Skeletal muscle tissue (tissue), 4 donors: ENCODE results near the gene THSD4. TPM values are rescaled to one million over a fixed set of nuclear protein-coding genes. Genes with fewer than 3 reads are reported as not detected.

ENCODE experiments used
- H3K27ac ChIP-seq: one replicate; pipeline ENCODE4 v1.7.0; 2013; ENCODE audit warnings: mild to moderate bottlenecking, low read depth, low read length, inconsistent platforms
- H3K27me3 ChIP-seq, 3 donors: one replicate each; pipeline ENCODE4 v1.7.0; 2013; ENCODE audit warnings: low read length in 3 of 3; ENCODE audit not compliant: control insufficient read depth in 3 of 3, insufficient read depth in 3 of 3
- H3K36me3 ChIP-seq, 3 donors: one replicate each; pipeline ENCODE4 v1.7.0; 2013; ENCODE audit warnings: low read length in 3 of 3; ENCODE audit not compliant: control insufficient read depth in 3 of 3, insufficient read depth in 3 of 3
- H3K4me1 ChIP-seq, 3 donors: one replicate each; pipeline ENCODE4 v1.7.0; 2013; ENCODE audit warnings: low read length in 3 of 3, mild to moderate bottlenecking in 3 of 3; ENCODE audit not compliant: control insufficient read depth in 3 of 3, insufficient read depth in 3 of 3
- H3K4me3 ChIP-seq, 3 donors: one replicate each; pipeline ENCODE4 v1.7.0; 2013; ENCODE audit warnings: low read length in 3 of 3
- H3K9ac ChIP-seq, 3 donors: one replicate each; pipeline ENCODE4 v1.7.0; 2013; ENCODE audit warnings: low read length in 3 of 3, mild to moderate bottlenecking in 3 of 3, moderate library complexity in 2 of 3, low read depth in 1 of 3
- H3K9me3 ChIP-seq, 3 donors: one replicate each; pipeline ENCODE4 v1.7.0; 2013; ENCODE audit warnings: low read length in 3 of 3; ENCODE audit not compliant: control insufficient read depth in 3 of 3
- total RNA-seq: library from RNA; depleted of rRNA; stranded (reverse); fragments of >200 nt; gene quantifications from one replicate; pipeline ENCODE4 v1.2.3, GENCODE V29; 2014
- donor health status: Osteomylitis.

Gene THSD4
- total RNA-seq, 1 donor from 2014 or later = 15.7 TPM

- Histone ChIP-seq H3K9ac (no peak overlapping the region), H3K9me3 (no peaks in the 10 kb centered on the region), H3K36me3 (no peaks in the 10 kb centered on the region), H3K27ac (no peak overlapping the region), H3K4me1 (no peaks in the 10 kb centered on the region), H3K27me3 (no peaks in the 10 kb centered on the region), H3K4me3 (no peak overlapping the region)
Observed at GRCh38 chr15:71344316-71344715, 229.0 kb downstream of the THSD4 start.

GRCh38 chr15:71345186-71345585 is 229.9 kb downstream of the THSD4 start:
- H3K4me1 ChIP-seq = no peaks in the 10 kb centered on the region
- H3K36me3 ChIP-seq = no peaks in the 10 kb centered on the region
- no peaks in the 10 kb centered on the region for H3K9me3 ChIP-seq
- H3K27ac ChIP-seq = no peak overlapping the region
- no peak overlapping the region for H3K9ac ChIP-seq
- H3K4me3 ChIP-seq = no peak overlapping the region
- no peaks in the 10 kb centered on the region for H3K27me3 ChIP-seq

- Histone ChIP-seq H3K9me3 (no peaks in the 10 kb centered on the region), H3K36me3 (no peaks in the 10 kb centered on the region), H3K27me3 (no peaks in the 10 kb centered on the region), H3K9ac (no peak overlapping the region), H3K4me1 (no peaks in the 10 kb centered on the region), H3K4me3 (no peak overlapping the region), H3K27ac (no peak overlapping the region)
Observed at GRCh38 chr15:71346464-71346863, 231.2 kb downstream of the THSD4 start.

GRCh38 chr15:71348597-71348996 is 233.3 kb downstream of the THSD4 start:
- H3K36me3 ChIP-seq = no peaks in the 10 kb centered on the region
- H3K27ac ChIP-seq = no peak overlapping the region
- H3K4me3 ChIP-seq = no peak overlapping the region
- no peaks in the 10 kb centered on the region for H3K4me1 ChIP-seq
- no peak overlapping the region for H3K9ac ChIP-seq
- H3K27me3 ChIP-seq = no peaks in the 10 kb centered on the region
- H3K9me3 ChIP-seq = no peaks in the 10 kb centered on the region

- Histone ChIP-seq H3K27me3 (no peaks in the 10 kb centered on the region), H3K36me3 (no peaks in the 10 kb centered on the region), H3K9me3 (no peaks in the 10 kb centered on the region), H3K4me1 (no peaks in the 10 kb centered on the region), H3K27ac (no peak overlapping the region), H3K4me3 (no peak overlapping the region), H3K9ac (no peak overlapping the region)
Observed at GRCh38 chr15:71349336-71349735, 234.1 kb downstream of the THSD4 start.

GRCh38 chr15:71349736-71350526 is 234.7 kb downstream of the THSD4 start:
- Histone ChIP-seq H3K9ac (no peak overlapping the region), H3K36me3 (no peaks in the 10 kb centered on the region), H3K4me1 (no peaks in the 10 kb centered on the region), H3K27ac (no peak overlapping the region), H3K9me3 (no peaks in the 10 kb centered on the region), H3K4me3 (no peak overlapping the region), H3K27me3 (no peaks in the 10 kb centered on the region)

GRCh38 chr15:71350622-71351378 is 235.5 kb downstream of the THSD4 start:
- Histone ChIP-seq H3K27me3 (no peaks in the 10 kb centered on the region), H3K27ac (no peak overlapping the region), H3K4me3 (no peak overlapping the region), H3K4me1 (no peaks in the 10 kb centered on the region), H3K9ac (no peak overlapping the region), H3K36me3 (no peaks in the 10 kb centered on the region), H3K9me3 (no peaks in the 10 kb centered on the region)

GRCh38 chr15:71352125-71352524 is 236.9 kb downstream of the THSD4 start:
- Histone ChIP-seq H3K36me3 (no peaks in the 10 kb centered on the region), H3K9me3 (no peaks in the 10 kb centered on the region), H3K27me3 (no peaks in the 10 kb centered on the region), H3K9ac (no peak overlapping the region), H3K4me1 (peaks cover 4 to 6% (median 6%) of the 10 kb centered on the region in 3 donors), H3K4me3 (no peak overlapping the region), H3K27ac (no peak overlapping the region)

GRCh38 chr15:71352765-71353164 is 237.5 kb downstream of the THSD4 start:
- H3K9ac ChIP-seq = no peak overlapping the region
- no peak overlapping the region for H3K27ac ChIP-seq
- no peaks in the 10 kb centered on the region for H3K9me3 ChIP-seq
- H3K4me1 ChIP-seq = peaks cover 9 to 10% (median 9%) of the 10 kb centered on the region in 3 donors
- no peaks in the 10 kb centered on the region for H3K36me3 ChIP-seq
- no peaks in the 10 kb centered on the region for H3K27me3 ChIP-seq
- H3K4me3 ChIP-seq = no peak overlapping the region

GRCh38 chr15:71353171-71353570 is 237.9 kb downstream of the THSD4 start:
- no peak overlapping the region for H3K4me3 ChIP-seq
- no peaks in the 10 kb centered on the region for H3K36me3 ChIP-seq
- H3K27me3 ChIP-seq = no peaks in the 10 kb centered on the region
- H3K9me3 ChIP-seq = no peaks in the 10 kb centered on the region
- no peak overlapping the region for H3K27ac ChIP-seq
- no peak overlapping the region for H3K9ac ChIP-seq
- H3K4me1 ChIP-seq = peaks cover 9 to 10% (median 9%) of the 10 kb centered on the region in 3 donors
